AG08395 (cell line): ENCODE results near the gene AP3M1.
"Not testable (repeated sequence)": the region's sequence is repeated elsewhere in the genome, so short reads cannot be mapped to it uniquely, and the experiment has no call there.

ENCODE experiments used
- DNase-seq: peaks from one replicate; pipeline ENCODE4 v3.0.0; 2012; ENCODE audit warnings: mixed read lengths, low spot score

The AP3M1 gene

GRCh38 chr10:74150204-74150989, at the start of gene AP3M1:
Gene AP3M1, minus strand, starts transcription at chr10:74150828. Its CDS starts 12,449 bp downstream, at chr10:74138379.
- DNase-seq = peak; percentile 79

GRCh38 chr10:74199315-74199714, 48.7 kb upstream of the AP3M1 start:
- no peak for DNase-seq

- peak; percentile 18 for DNase-seq
Observed at GRCh38 chr10:74194999-74195398, 44.4 kb upstream of the AP3M1 start.

- no peak for DNase-seq
Observed at GRCh38 chr10:74194545-74194944, 43.9 kb upstream of the AP3M1 start.

GRCh38 chr10:74190494-74190893, 39.9 kb upstream of the AP3M1 start:
- peak; percentile 28 for DNase-seq

- DNase-seq = peak; percentile 55
Observed at GRCh38 chr10:74189999-74190421, 39.4 kb upstream of the AP3M1 start.

GRCh38 chr10:74188617-74189016, 38.0 kb upstream of the AP3M1 start:
- DNase-seq = not testable (repeated sequence)

GRCh38 chr10:74187237-74187636, 36.6 kb upstream of the AP3M1 start:
- DNase-seq = no peak

- no peak for DNase-seq
Observed at GRCh38 chr10:74186678-74187077, 36.0 kb upstream of the AP3M1 start.

GRCh38 chr10:74179111-74179710, 28.6 kb upstream of the AP3M1 start:
- no peak for DNase-seq

- DNase-seq = no peak
Observed at GRCh38 chr10:74178042-74178791, 27.6 kb upstream of the AP3M1 start.

GRCh38 chr10:74177140-74177677, 26.6 kb upstream of the AP3M1 start:
- peak; percentile 45 for DNase-seq

GRCh38 chr10:74176380-74177139, 25.9 kb upstream of the AP3M1 start:
- DNase-seq = peak; percentile 97

GRCh38 chr10:74175510-74176379, 25.1 kb upstream of the AP3M1 start:
- DNase-seq = no peak

GRCh38 chr10:74174521-74174920, 23.9 kb upstream of the AP3M1 start:
- no peak for DNase-seq

GRCh38 chr10:74171625-74172024, 21.0 kb upstream of the AP3M1 start:
- DNase-seq = no peak

GRCh38 chr10:74167443-74167842, 16.8 kb upstream of the AP3M1 start:
- no peak for DNase-seq

GRCh38 chr10:74165530-74165901, 14.9 kb upstream of the AP3M1 start:
- DNase-seq = no peak

- DNase-seq = no peak
Observed at GRCh38 chr10:74164716-74165529, 14.3 kb upstream of the AP3M1 start.
